IPS-11a (cell line): Measurements from ENCODE around the gene KCNC4.
A peak's percentile ranks its signal among the peaks of the same experiment; 100 is the strongest.

ENCODE experiments used
- H3K4me3 ChIP-seq: one replicate; pipeline ENCODE4 v1.5.1; 2013; ENCODE audit warnings: low read depth, low read length, control low read depth

KCNC4 gene

DNA sequence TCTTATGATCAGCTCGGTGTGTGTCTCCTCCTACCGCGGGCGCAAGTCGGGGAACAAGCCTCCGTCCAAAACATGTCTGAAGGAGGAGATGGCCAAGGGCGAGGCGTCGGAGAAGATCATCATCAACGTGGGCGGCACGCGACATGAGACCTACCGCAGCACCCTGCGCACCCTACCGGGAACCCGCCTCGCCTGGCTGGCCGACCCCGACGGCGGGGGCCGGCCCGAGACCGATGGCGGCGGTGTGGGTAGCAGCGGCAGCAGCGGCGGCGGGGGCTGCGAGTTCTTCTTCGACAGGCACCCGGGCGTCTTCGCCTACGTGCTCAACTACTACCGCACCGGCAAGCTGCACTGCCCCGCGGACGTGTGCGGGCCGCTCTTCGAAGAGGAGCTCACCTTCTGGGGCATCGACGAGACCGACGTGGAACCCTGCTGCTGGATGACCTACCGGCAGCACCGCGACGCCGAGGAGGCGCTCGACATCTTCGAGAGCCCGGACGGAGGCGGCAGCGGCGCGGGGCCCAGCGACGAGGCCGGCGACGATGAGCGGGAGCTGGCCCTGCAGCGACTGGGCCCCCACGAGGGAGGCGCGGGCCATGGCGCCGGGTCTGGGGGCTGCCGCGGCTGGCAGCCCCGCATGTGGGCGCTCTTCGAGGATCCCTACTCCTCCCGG is 1.5 kb downstream of the KCNC4 start:
- H3K4me3 ChIP-seq = peak overlapping the region; percentile 13

DNA sequence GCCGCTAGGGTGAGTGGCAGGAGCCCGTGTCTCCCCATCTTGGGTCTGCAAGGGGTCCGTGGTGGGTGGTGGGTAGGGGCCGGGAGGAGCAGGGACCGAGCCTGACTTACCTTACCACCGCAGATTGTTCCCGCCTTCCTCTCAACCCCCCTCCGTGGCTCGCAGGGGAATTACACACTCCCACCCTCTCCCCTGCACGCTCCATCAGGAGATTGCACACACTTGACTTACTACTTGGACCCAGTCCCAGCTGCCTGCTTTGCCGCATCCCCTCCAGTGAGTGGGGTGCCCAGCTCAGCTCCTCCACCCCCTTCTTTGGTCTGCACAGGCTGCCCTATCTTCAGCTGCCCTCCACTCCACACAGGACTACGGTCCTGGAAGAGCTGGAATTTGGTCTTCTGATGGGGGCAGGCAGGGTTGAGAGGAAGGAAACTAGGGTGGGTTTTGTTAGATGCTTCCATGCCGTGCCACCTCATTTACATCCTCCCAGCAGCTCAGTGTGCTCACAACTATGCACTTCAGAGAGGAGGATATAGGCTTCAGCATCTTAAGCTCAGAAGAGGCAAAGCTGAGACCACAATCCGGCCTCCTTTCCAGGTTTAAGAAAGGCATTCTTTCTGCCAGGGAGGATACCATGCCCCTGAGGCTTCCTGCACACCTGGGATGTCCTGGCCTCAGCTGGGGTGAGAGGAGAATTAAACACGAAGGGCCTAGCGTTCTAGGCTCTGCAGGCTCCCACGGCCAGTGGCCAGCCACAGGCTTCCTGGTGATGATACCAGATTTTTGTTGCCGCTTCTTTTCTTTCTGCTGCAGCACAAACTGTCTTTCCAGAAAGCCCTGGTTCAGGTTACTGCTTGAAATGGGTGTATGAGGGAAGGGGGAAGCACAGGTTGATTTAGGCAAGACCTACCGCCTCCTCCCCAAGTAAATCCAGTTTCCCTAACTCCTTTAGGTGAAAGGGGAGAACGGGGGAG is 2.3 kb downstream of the KCNC4 start:
- H3K4me3 ChIP-seq = peak overlapping the region; percentile 13

DNA sequence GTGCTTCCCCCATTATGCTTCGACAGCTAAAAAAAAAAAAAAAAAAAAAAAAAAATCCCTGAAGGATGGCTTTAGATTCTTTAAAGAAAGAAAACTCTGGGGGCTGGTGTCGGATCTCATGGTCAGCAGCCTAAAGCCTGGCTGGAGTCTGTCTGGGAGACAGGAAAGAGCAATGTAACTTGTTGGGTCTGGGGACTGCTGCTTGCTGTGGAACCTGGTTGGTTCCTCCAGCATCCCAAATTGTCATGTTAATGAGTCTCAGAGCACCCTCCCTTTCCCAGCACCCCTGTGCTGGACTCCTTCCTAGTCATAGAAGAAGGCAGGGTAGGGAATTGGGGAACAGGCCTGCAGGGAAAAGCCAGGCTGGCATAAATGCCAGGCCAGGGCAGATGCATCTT is 3.0 kb downstream of the KCNC4 start:
- no peak overlapping the region for H3K4me3 ChIP-seq

DNA sequence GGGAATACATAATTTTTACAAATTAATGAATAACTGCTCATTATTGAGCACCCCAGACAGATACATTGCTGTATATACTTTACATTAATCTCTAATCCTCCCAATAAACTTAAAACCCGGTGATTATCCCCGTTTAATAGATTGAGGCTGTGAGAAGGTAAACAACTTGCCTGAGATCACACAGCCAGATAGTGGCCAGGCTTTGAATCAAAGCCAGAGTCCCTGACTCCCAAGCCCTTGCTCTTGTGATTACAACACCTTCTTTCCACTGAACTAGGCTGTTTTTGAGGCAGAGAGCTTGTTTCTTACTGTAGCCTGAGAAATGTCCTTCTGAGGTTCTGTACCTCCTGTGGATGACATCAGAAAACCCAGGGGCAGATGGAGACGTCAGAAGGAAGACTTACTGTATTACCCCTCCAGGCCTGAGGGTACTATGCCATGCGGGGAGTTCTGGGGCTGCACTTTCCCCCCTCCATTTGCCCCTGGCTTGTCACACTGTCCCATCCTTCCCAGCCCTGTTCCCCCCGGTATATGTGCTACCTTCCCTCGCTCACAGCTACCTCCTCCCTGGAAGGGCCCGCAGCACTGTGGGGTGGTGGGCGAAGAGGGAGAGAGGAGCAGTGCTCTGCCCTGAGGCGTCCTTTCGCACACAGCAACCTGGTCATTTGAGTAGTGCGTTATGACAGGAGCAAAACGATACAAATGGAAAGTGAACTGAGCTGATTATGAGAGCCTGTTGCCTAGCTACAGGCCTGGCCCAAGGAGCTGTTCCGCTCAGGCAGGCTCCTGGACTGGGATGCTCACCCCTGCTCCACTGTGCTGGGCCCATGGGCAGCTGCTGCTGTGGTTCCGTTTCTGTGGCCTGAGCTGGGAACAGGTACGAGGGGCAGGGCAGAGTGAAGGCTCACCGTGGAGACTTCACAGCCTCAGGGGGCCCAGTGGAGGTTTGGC is 4.6 kb downstream of the KCNC4 start:
- no peak overlapping the region for H3K4me3 ChIP-seq

DNA sequence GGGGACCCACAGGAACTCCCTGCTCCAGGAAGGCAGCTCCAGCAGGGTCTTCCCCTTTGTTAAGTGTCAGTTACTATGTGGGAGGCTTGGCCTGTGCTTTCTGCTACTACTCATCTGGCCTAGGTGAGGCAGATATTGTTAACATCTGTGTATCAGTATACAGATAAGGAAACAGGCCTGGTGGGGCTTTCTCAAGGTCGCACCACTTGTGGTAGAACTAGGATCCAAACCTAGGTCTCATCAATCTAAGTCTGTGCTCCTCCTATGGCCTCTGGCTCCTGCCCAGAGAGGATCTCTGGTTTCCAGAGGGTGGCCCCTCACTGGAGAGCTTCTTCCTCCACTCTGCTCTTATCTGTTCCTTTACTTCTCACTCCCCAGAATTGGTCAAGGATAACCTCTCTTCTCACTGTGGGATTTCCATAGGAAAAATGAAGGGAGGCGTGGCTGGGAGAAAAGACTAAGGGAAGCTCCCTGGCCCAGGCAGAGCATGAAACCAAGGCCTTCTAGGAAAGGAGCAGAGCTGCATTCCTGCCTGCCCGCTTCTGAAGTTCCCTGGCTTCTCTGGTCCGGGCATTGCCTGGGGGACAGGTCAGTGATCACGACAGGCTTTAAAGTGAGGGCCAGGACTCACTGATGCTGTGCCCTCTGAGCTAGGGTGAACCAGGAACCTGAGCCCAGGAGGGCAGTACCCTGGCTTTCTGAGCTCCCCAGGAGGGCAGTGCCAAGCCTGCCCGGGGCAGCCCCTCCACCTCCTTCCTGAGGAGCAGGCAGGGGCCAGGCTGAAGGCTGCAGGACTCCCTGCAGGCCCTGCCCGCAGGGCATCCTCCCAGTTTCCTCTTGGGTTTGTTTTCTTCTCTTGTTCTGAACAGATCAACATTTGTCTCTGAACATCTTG is 5.8 kb downstream of the KCNC4 start:
- H3K4me3 ChIP-seq = no peak overlapping the region

DNA sequence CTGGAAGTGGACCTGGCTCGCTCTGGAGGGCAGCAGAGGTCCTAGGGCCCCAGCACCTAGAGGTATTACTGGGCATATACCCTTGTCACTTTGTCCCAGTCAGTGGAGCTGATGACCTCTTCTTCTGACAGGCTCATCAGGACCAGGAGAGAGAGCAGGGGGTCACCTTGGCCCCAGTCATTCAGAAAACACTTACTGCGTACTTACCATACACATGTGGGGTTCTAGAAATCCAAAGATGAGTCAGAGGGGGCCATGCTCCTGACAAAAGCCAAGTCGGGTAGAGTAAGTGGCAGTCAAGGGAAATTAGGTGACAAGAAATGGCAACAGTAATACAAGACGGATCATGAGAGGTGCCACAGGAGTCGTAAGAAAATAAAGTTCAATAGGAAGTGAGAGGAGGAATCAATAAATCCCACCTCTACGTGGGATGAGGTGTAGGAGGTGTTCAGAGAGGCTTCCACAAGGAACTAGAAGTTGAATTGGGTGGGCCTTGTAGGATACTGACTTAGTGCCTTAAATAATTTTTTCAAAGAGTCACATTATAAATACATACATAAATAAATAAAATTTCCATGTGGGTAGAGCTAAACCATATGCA is 6.8 kb downstream of the KCNC4 start:
- H3K4me3 ChIP-seq = no peak overlapping the region

DNA sequence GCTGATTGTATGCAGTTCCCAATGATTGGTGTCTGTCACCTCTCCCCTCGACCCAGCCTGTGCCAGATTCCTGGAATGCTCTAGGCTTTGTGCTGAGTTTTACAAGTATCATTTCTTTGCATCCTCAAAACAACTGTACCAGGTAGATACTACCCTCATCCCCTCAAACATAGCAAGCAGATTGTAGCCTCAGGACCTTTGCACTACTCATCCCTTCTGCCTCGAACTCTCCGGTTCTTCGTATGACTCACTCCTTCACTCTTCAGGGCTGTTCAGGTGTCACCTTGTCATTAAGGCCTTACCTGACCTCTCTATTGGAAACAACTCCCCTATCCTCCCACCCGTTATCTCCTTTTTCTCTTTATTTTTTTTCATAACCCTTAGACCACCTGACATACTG is 8.0 kb downstream of the KCNC4 start:
- H3K4me3 ChIP-seq = no peak overlapping the region

DNA sequence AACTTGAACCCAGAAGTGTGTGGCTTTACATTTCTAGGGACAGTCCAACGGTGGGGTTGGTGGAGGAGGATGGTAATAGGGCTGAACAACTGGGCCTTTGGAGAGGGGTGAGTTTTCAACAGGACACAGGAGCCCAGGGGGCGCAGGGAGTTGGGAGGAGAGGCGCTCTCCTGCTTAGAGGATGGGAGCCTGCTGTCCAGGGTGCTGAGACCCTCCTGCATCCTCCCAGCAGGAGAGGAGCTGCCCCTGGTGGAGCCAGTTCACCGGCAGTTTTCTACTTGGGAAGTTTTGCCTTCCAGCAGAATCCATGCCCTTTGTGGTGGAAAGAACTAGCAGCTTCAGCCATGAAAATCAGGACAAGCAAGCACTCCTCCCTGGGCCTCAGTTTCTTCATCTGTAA is 8.6 kb downstream of the KCNC4 start:
- no peak overlapping the region for H3K4me3 ChIP-seq

DNA sequence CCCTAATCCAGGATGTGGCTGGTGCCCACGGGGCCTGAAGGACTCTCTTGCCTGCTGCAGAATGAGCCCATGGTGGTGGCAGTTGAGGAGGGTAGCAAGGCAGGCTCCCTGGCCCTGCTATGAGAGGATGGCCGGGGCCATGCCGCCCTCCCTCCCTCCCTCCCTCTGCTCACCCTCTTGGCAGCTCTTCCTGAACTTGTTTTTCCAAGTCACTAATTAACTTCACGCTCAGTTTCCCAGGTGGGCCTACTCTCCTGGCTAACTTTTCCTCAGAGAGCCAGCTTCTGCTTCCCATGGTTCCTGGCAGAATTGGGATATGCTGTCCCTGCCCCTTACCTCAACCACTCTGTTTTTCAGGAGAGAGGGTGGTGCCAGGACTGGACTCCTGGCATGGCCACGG is 10.2 kb downstream of the KCNC4 start:
- H3K4me3 ChIP-seq = no peak overlapping the region

DNA sequence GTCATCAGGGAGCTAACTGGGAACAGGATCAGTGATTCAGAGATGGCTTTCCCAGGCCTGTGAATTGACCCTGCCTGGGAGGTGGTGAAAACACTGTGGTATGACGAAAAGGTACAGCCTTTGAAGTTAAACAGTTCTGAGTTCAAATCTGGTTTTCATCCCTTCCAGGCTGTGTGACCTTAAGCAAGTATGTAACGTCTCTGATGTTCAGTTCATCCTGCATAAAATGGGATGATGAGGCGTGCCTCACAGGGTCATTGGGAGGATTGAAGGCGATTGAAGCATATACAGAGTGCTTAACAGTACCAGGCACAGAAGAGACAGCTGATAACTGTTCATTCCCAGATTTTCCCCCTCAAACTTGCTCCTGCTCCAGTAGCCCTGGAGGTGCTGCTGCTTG is 11.0 kb downstream of the KCNC4 start:
- H3K4me3 ChIP-seq = no peak overlapping the region

DNA sequence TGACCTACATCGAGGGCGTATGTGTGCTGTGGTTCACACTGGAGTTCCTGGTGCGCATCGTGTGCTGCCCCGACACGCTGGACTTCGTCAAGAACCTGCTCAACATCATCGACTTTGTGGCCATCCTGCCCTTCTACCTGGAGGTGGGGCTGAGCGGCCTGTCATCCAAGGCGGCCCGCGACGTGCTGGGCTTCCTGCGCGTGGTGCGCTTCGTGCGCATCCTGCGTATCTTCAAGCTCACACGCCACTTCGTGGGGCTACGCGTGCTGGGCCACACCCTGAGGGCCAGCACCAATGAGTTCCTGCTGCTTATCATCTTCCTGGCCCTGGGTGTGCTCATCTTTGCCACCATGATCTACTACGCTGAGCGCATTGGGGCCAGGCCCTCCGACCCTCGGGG is 13.0 kb downstream of the KCNC4 start:
- H3K4me3 ChIP-seq = no peak overlapping the region

DNA sequence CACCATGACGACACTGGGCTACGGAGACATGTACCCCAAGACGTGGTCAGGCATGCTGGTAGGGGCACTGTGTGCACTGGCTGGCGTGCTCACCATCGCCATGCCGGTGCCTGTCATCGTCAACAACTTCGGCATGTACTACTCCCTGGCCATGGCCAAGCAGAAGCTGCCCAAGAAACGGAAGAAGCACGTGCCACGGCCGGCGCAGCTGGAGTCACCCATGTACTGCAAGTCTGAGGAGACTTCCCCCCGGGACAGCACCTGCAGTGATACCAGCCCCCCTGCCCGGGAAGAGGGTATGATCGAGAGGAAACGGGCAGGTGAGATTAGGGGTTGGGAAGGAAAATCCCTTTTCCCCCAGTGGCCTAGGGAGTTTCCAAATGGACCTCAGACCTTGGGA is 13.5 kb downstream of the KCNC4 start:
- no peak overlapping the region for H3K4me3 ChIP-seq

DNA sequence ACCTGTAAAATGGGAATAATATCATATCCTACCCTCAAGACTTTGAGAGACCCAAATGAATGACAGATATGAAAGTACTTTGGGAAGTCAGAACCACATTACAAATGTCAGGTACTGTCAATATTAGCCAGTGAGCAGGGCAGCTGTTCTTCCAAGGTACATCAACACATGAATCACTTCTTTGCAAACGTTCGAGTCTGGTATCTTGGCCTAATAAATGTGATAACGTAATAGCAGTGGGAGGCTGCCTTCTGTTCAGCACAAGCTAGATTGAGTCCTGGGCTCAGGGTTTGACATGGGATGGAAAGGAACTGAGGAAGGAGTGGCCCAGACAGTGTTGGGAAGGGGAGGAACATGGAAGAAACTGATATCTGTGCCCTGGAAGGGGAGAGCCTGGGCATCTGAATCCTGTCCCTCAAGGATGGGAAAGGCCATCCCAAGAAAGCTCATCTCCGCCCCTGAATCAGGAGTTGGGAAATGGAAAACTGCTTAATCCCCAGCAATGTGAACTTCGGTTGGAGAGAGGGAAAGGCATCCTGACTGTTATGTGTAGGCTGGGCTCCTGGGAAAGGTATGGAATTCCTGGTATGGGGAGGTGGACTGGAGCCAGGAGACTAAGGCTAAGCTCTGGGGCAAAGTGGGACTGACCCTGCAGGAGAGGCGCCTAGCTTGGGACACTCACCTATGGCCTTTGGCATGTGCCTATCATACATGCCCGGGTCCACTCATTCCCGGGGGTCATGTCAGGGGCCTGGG is 14.3 kb downstream of the KCNC4 start:
- H3K4me3 ChIP-seq = no peak overlapping the region

DNA sequence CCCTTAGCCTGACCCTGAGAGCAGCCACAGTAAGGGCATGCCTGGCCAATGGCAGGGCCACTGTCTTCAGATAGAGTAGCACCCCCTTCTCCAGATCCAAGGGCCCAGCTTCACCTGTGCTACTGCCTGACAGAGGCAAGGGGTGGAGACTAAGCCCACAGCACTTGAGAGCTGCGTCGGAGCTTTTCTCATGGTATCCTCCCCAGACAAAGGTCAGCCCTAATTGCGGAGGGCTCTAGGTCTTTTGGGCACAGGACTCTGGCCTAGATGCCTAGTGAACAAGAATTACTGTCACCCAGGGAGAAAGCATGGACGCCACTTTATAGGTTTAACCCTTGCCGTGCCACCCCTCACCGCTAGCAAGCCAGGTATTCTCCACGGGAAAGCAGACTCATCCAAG is 15.1 kb downstream of the KCNC4 start:
- no peak overlapping the region for H3K4me3 ChIP-seq

DNA sequence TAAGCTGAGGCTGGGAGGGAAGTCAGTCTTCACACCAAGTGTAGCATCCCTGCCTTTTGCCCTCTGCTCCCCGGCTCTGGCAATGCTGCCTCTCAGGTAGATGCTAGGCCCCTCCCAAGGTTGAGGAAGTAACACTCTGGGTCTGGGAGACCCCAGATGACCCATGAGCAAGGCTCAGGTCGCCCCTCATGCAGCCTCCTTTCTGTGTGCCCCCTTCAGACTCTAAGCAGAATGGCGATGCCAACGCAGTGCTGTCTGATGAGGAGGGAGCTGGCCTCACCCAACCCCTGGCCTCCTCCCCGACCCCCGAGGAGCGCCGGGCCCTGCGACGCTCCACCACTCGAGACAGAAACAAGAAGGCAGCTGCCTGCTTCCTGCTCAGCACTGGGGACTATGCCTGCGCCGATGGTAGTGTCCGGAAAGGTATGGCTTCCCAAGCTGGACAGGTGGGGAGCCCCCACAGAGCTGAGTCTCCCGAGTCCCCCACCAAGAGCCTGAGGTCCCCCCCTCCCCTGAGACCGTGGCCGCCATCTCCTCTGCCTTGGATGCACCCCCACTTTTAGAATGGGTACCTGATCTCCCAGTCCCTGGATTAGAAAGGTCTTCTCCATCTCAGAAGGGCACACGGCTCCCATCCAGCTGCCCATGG is 15.8 kb downstream of the KCNC4 start:
- H3K4me3 ChIP-seq = no peak overlapping the region

DNA sequence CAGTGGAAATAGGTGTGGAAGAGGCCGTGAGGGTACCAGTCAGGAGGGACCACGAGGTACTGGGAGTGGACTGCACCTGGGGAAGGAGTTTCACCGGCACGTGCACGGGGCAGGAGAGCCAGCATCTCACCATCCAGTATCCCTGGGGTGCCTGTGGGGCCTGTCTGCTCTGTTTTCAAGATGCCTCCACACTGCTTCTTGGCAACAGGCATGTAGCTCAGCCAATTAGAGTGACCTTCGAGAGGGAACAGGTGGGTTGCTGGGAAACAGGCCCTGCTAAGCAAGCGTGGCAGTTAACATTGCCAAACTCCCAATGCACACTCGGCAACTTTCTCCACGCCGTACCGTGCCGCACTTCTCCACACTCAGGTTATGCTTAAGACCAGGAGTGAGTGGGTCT is 17.7 kb downstream of the KCNC4 start:
- no peak overlapping the region for H3K4me3 ChIP-seq

DNA sequence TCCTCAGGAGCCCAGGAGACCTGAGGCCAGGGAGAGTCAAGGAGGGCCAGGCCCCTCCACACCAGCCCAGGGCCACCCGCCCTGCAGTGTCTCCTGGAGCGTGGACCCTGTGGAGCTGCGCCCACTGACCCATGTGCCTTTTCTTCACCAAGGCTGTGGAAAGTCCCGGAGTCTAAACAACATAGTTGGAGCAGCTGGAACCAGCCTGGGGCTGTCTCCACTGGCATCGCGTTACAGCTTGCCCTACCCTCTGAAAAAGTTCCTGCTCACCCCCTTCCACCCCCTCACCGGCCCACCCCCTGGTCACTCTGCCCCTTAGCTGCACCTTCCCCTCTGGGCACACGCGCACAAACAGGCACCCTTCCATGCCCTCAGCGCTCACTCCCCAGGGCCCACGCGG is 18.3 kb downstream of the KCNC4 start:
- H3K4me3 ChIP-seq = no peak overlapping the region

DNA sequence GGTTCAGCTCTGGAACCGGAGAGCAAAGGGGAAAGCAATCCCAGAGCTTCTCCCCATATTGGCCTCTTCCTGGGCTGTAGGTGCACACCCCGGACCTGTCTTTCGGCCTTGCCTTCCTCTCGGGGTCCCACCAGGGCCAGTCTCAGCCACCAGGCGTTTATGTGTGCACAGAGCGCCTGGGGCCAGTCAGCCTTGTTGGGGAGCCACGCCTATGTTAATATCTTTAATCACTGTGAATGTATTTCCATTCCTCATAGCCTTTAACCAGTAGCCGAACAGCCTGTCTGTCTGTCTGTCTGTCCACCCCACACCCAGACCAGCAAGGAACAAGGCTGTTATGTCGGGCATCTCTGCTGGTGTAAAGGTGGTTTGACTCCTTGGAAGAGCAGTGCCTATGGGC is 18.8 kb downstream of the KCNC4 start:
- H3K4me3 ChIP-seq = no peak overlapping the region
